Motor neuron (in vitro differentiated cells): Measurements from ENCODE around the gene OPRL1. TPM values are rescaled to one million over a fixed set of nuclear protein-coding genes. Genes with fewer than 3 reads are reported as not detected.
A peak's percentile ranks its signal among the peaks of the same experiment; 100 is the strongest.

Experiments
- ATAC-seq, 8 experiments: fragments of 200-7000 bp; cut with Tn5 transposase; replicated peaks in 6 of 8; 2 replicates each; pipeline ENCODE4 v1.8.0; 2021; ENCODE audit warnings: mild to moderate bottlenecking in 8 of 8, moderate library complexity in 8 of 8
- H3K27ac ChIP-seq, 2 donors: fragments of 250-450 bp; sonication (Bioruptor Pico); 2 replicates each; pipeline ENCODE4 v1.9.0; 2021; ENCODE audit warnings: antibody characterized with exemption in 2 of 2, mild to moderate bottlenecking in 2 of 2, moderate library complexity in 1 of 2
- H3K4me1 ChIP-seq, 2 donors: fragments of 250-450 bp; sonication (Bioruptor Pico); replicated peaks in 1 of 2; 2 replicates each; pipeline ENCODE4 v1.6.1; 2021; ENCODE audit warnings: antibody characterized with exemption in 2 of 2, mild to moderate bottlenecking in 2 of 2, moderate library complexity in 1 of 2
- H3K4me3 ChIP-seq, 5 donors: fragments of 250-450 bp; sonication (Bioruptor Pico); 2 replicates each; pipeline ENCODE4 v1.9.0; 2021; ENCODE audit warnings: antibody characterized with exemption in 5 of 5, mild to moderate bottlenecking in 5 of 5, moderate library complexity in 4 of 5
- WGBS, 10 experiments: fragments of 450-650 bp; shearing (Covaris generic); methylation state at CpG; one replicate each; pipeline ENCODE4 v1.0.0; 2022; 5-methylcytosine and 5-hydroxymethylcytosine counted together
- in situ Hi-C, 9 experiments: fragments of 400-800 bp; cut with MboI; loops; one replicate each; pipeline ENCODE4 v1.15.0; 2021; ENCODE audit warnings: low sequenced_read_pairs in 9 of 9, low pct_unique_long_range_greater_than_20kb in 2 of 9; ENCODE audit not compliant: unreplicated experiment in 9 of 9
- total RNA-seq, 8 experiments: library from RNA; unstranded; fragments of 300-600 nt; gene quantifications; 2 replicates each; pipeline versions ENCODE4 v1.2.3 to v1.2.4, GENCODE V29; 2022

OPRL1 gene
- total RNA-seq, 8 experiments from 2014 or later = 0.15 to 3.1 (median 1.5) TPM

GRCh38 chr20:64065062-64065973, 14.6 kb upstream of the OPRL1 start:
- H3K27ac ChIP-seq = no peak overlapping the region
- no peak overlapping the region for H3K4me3 ChIP-seq
- no peak for ATAC-seq
- WGBS, 10 experiments = 63 to 74% methylated on average over 2 to 10 of the region's 27 CpGs; no CpG with 5 or more reads in 8 of the 10 experiments
- peaks cover 14 to 19% of the 10 kb centered on the region in 2 donors for H3K4me1 ChIP-seq
- in situ Hi-C loops = no loop called here

- no peak for ATAC-seq
- WGBS, 10 experiments = 0 to 40% (median 18%) methylated on average over 1 to 2 of the region's 5 CpGs; no CpG with 5 or more reads in 6 of the 10 experiments
- Histone ChIP-seq H3K4me1 (peaks cover 14 to 19% of the 10 kb centered on the region in 2 donors), H3K27ac (no peak overlapping the region), H3K4me3 (no peak overlapping the region)
- in situ Hi-C loops = no loop called here
These were observed 13.9 kb upstream of the OPRL1 start for GRCh38 chr20:64065974-64066343.

- no peak for ATAC-seq
- Histone ChIP-seq H3K4me3 (no peak overlapping the region), H3K4me1 (peaks cover 12 to 18% of the 10 kb centered on the region in 2 donors), H3K27ac (no peak overlapping the region)
- WGBS, 10 experiments = 60 to 86% (median 81%) methylated on average over 1 to 3 of the region's 6 CpGs; no CpG with 5 or more reads in 7 of the 10 experiments
- in situ Hi-C loops = no loop called here
These were observed 12.8 kb upstream of the OPRL1 start for GRCh38 chr20:64067005-64067632.

GRCh38 chr20:64067733-64068307, 12.1 kb upstream of the OPRL1 start:
- in situ Hi-C loops = no loop called here
- Histone ChIP-seq H3K4me3 (no peak overlapping the region), H3K27ac (no peak overlapping the region), H3K4me1 (peaks cover 7 to 12% of the 10 kb centered on the region in 2 donors)
- WGBS, 10 experiments = 67 to 80% methylated on average over 1 to 3 of the region's 12 CpGs; no CpG with 5 or more reads in 8 of the 10 experiments
- ATAC-seq = no peak

- no peak for ATAC-seq
- Histone ChIP-seq H3K4me3 (no peak overlapping the region), H3K4me1 (peaks cover 7 to 12% of the 10 kb centered on the region in 2 donors), H3K27ac (no peak overlapping the region)
- in situ Hi-C loops = no loop called here
- 33 to 100% (median 71%) methylated on average over 1 to 2 of the region's 12 CpGs; no CpG with 5 or more reads in 6 of the 10 experiments for WGBS, 10 experiments
These were observed 11.3 kb upstream of the OPRL1 start for GRCh38 chr20:64068386-64069208.

- ATAC-seq = no peak
- 80 to 100% (median 86%) methylated on average over 1 to 9 of the region's 20 CpGs; no CpG with 5 or more reads in 6 of the 10 experiments for WGBS, 10 experiments
- Histone ChIP-seq H3K4me3 (no peak overlapping the region), H3K27ac (no peak overlapping the region), H3K4me1 (peaks cover 4 to 7% of the 10 kb centered on the region in 2 donors)
- in situ Hi-C loops = no loop called here
These were observed 10.7 kb upstream of the OPRL1 start for GRCh38 chr20:64069209-64069613.

GRCh38 chr20:64069614-64070243, 10.2 kb upstream of the OPRL1 start:
- H3K27ac ChIP-seq = no peak overlapping the region

GRCh38 chr20:64070244-64070993, 9.5 kb upstream of the OPRL1 start:
- H3K27ac ChIP-seq = no peak overlapping the region
- in situ Hi-C loops = no loop called here
- H3K4me3 ChIP-seq = no peak overlapping the region
- WGBS, 10 experiments = 82 to 100% (median 100%) methylated on average over 1 to 8 of the region's 31 CpGs; no CpG with 5 or more reads in 7 of the 10 experiments
- peaks cover 0 to 3% of the 10 kb centered on the region in 2 donors for H3K4me1 ChIP-seq
- ATAC-seq = no peak

More at GRCh38 chr20:64069614-64070243, 10.2 kb upstream of the OPRL1 start:
- peaks cover 0 to 3% of the 10 kb centered on the region in 2 donors for H3K4me1 ChIP-seq
- H3K4me3 ChIP-seq = no peak overlapping the region
- in situ Hi-C loops = no loop called here
- peak in 7 of 8 experiments; percentile 11 to 72 (median 25) for ATAC-seq
- WGBS, 10 experiments = 35 to 80% methylated on average over 1 to 9 of the region's 14 CpGs; no CpG with 5 or more reads in 8 of the 10 experiments

GRCh38 chr20:64071341-64072332, 8.2 kb upstream of the OPRL1 start:
- no peak overlapping the region for H3K4me3 ChIP-seq
- in situ Hi-C loops = no loop called here
- no peak for ATAC-seq
- no peak overlapping the region for H3K27ac ChIP-seq
- WGBS, 10 experiments = 73 to 100% (median 96%) methylated on average over 1 to 5 of the region's 30 CpGs; no CpG with 5 or more reads in 5 of the 10 experiments
- H3K4me1 ChIP-seq = peaks cover 0 to 3% of the 10 kb centered on the region in 2 donors

- no peak overlapping the region for H3K4me3 ChIP-seq
- WGBS, 10 experiments = 62 to 100% (median 95%) methylated on average over 1 to 4 of the region's 14 CpGs; no CpG with 5 or more reads in 5 of the 10 experiments
- in situ Hi-C loops = no loop called here
- ATAC-seq = no peak
- no peak overlapping the region for H3K27ac ChIP-seq
- H3K4me1 ChIP-seq = peaks cover 0 to 3% of the 10 kb centered on the region in 2 donors
These were observed 7.3 kb upstream of the OPRL1 start for GRCh38 chr20:64072498-64073063.
